ENCODE results near the gene THSD8. TPM values are rescaled to one million over a fixed set of nuclear protein-coding genes. Genes with fewer than 3 reads are reported as not detected.
A peak's percentile ranks its signal among the peaks of the same experiment; 100 is the strongest.

Gene THSD8
- total RNA-seq (not detected), polyA plus RNA-seq (1 to 10 TPM; 2.9 to 8.3 (median 5.1) TPM)
- long read RNA-seq, donor 1: 0 reads
- long read RNA-seq, donor 2: 0 reads
- long read RNA-seq, donor 3: 0 reads
- long read RNA-seq, donor 4: 0 reads
- long read RNA-seq, donor 5: 0 reads
- long read RNA-seq, donor 6: 0 reads
- long read RNA-seq, donor 7: 0 reads
- long read RNA-seq, donor 8: 0 reads
- long read RNA-seq, donor 9: 0 reads
- long read RNA-seq, donor 10: 0 reads

DNA sequence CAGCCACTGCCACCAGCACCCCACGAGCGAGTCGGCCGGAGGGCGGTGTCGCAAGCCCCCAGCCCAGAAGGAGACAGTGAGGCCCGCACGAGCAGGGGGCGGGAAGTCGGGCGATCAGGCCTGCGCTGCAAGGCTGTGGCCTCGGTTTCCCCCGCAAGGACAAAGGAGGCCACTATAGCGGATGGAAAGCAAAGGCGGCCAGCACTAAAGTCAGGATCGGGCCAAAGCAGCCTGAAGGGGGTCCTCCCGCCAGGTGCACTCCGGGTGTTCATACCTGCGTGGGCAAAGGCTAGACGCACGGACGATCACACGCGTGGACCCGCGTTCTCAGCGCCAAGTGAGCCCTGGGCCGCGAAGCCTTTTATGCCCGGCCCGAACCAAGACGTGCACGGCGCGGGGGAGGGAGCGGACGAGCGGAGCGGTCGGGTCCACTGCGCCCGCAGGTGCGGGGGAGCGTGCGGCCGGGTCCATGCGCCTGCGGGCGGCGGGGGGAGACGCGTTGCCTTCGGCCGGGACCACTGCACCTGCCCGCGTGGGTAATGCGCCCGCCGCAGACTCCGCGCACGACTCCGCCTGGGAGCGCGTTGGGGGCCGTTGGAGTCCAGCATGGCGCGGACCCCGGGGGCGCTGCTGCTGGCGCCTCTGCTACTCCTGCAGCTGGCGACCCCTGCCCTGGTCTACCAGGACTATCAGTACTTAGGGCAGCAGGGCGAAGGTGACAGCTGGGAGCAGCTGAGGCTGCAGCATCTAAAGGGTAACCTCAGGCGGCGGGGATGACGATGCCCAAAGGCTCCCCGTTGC lies at the start of gene THSD8, which contains the start of gene PRDX2:
Gene THSD8 (plus strand): TSS at position 604 of the 801 bp plus-strand sequence. CDS start 3 bp downstream, at position 607.
Gene PRDX2 (minus strand): TSS at position 335 of the 801 bp plus-strand sequence. CDS start 539 bp downstream, outside the sequence.
- WGBS, 5 donors: 0 to 2% (median 0%) methylated on average over 27 to 78 of the region's 78 CpGs
- Histone ChIP-seq H3K36me3 (peaks cover 12 to 38% (median 33%) of the 10 kb centered on the region in 4 donors), H3K27me3 (peaks cover 0 to 6% (median 0%) of the 10 kb centered on the region in 3 donors), H3K9me3 (no peaks in the 10 kb centered on the region), H3K4me3 (peak within 1 kb of the TSS; percentile 80 to 86 (median 80)), H3K4me1 (peaks cover 13 to 50% (median 36%) of the 10 kb centered on the region in 4 donors), H3K27ac (peak within 1 kb of the TSS; percentile 76 to 86 (median 83))
- intact Hi-C loops (cut with DNase I; ENCODE audit: low total_unique reads): loop anchor here (5.0 kb wide), 1 partner anchor 34 kb away; no protein-coding TSS in a partner anchor
- TF ChIP-seq POLR2A (IDR thresholded peaks at IDR 0.05): peak in 2 of 4 donors; percentile 36 to 84
- TF ChIP-seq CTCF (IDR thresholded peaks at IDR 0.05): no peak
- TF ChIP-seq POLR2AphosphoS5 (IDR thresholded peaks at IDR 0.05): peak; percentile 86 to 98 (median 97)
- TF ChIP-seq EP300 (IDR thresholded peaks at IDR 0.05): no peak
- DNase-seq: peak; percentile 87 to 95

DNA sequence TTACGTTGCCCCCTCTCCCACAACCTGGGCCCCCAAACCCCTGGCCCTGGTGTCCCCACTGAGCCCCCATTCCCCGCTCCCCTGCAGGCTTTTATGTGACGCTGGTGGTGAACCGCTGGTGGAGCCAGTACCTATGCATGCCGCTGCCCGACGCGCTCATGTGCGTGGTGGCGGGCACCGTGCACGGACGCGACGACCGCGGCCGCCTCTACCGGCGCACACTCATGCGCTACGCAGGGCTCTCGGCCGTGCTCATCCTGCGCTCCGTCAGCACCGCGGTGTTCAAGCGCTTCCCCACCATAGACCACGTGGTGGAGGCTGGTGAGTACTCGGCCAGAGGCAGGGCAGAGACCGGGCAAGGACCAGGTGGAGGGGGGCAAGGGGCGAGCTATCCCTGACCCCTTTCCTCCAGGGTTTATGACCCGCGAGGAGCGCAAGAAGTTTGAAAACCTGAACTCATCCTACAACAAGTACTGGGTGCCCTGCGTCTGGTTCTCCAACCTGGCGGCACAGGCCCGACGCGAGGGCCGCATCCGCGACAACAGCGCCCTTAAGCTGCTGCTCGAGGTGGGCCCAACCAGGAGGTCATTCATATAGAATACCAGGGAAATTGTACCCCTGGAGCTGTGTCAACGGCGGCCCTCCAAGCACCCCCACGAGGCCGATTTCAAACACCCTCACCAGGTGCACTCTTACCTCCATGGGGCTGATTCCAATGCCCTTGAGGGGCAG lies 47.2 kb upstream of the THSD8 start:
- H3K27me3 ChIP-seq: peaks cover 0 to 51% (median 26%) of the 10 kb centered on the region in 3 donors
- H3K36me3 ChIP-seq: no peaks in the 10 kb centered on the region
- DNase-seq: no peak
- H3K27ac ChIP-seq: no peak overlapping the region
- intact Hi-C loops (cut with DNase I; ENCODE audit: low total_unique reads): no loop called here
- no peak for TF ChIP-seq CTCF (IDR thresholded peaks at IDR 0.05)
- no peak for TF ChIP-seq POLR2AphosphoS5 (IDR thresholded peaks at IDR 0.05)
- no peak for TF ChIP-seq POLR2A (IDR thresholded peaks at IDR 0.05)
- TF ChIP-seq EP300 (IDR thresholded peaks at IDR 0.05): no peak
- H3K4me3 ChIP-seq: no peak overlapping the region
- WGBS, 5 donors: 67 to 88% (median 70%) methylated on average over 15 to 50 of the region's 50 CpGs
- H3K4me1 ChIP-seq: peaks cover 9 to 20% (median 12%) of the 10 kb centered on the region in 4 donors
- H3K9me3 ChIP-seq: no peaks in the 10 kb centered on the region

DNA sequence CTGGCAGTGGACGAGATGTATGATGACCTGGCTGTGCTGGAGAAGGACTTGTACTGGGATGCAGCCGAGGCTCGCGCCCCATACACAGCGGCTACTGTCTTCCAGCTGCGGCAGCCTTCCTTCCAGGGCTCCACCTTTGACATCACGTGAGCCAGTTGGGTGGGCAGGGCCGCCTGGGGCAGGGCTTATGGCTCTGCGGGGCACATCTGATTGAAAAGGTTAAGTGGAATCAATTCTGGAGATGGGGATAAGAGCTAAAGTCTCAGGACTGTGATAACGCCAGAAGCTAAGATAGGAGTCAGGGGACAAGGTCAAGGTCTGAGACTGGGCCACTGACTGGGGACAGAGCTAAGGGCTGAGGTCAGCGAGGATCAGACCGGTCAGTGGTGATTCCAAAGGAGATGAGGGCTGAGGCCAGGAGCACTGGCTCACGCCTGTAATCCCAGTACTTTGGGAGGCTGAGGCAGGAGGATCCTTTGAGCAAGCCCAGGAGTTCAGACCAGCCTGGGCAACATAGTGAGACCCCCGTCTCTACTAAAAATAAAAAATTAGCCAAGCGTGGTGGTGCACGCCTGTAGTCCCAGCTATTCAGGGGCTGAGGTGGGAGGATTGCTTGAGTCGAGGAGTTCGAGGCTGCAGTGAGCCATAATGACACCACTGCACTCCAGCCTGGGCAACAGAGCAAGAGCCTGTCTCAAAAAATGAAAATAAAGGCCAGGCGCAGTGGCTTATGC lies 45.6 kb upstream of the THSD8 start:
- no peaks in the 10 kb centered on the region for H3K9me3 ChIP-seq
- H3K4me1 ChIP-seq: peaks cover 9 to 13% (median 12%) of the 10 kb centered on the region in 4 donors
- WGBS, 5 donors: 78 to 83% (median 81%) methylated on average over 15 to 19 of the region's 19 CpGs
- no peaks in the 10 kb centered on the region for H3K36me3 ChIP-seq
- no peak for DNase-seq
- TF ChIP-seq CTCF (IDR thresholded peaks at IDR 0.05) (no peak), EP300 (IDR thresholded peaks at IDR 0.05) (no peak), POLR2AphosphoS5 (IDR thresholded peaks at IDR 0.05) (no peak), POLR2A (IDR thresholded peaks at IDR 0.05) (no peak)
- H3K27me3 ChIP-seq: peaks cover 0 to 34% (median 12%) of the 10 kb centered on the region in 3 donors
- intact Hi-C loops (cut with DNase I; ENCODE audit: low total_unique reads): no loop called here
- no peak overlapping the region for H3K27ac ChIP-seq
- H3K4me3 ChIP-seq: no peak overlapping the region
